ENCODE measurements around the gene XRCC3. TPM values are rescaled to one million over a fixed set of nuclear protein-coding genes. Genes with fewer than 3 reads are reported as not detected.

Gene XRCC3
- total and polyA plus RNA-seq, 2 donors (not counting 3 experiments of a cell fraction or from before 2014, with no cell fraction given) = 13.6 to 27.2 TPM

- H3K4me3 ChIP-seq (replicated peaks in 1 of 3; ENCODE audit: insufficient read depth in 1 of 3, low read depth in 1 of 3, low read length in 3 of 3) = no peak overlapping the region
- H4K20me1 ChIP-seq (replicated peaks; ENCODE audit: control insufficient read depth, extremely low read depth, insufficient read depth, low read length) = no peaks in the 10 kb centered on the region
- FAIRE-seq (no peak), DNase-seq (ENCODE audit: low read depth, low spot score) (no peak)
- dilution Hi-C loops (cut with MboI; ENCODE audit: extremely low pct_ligation_motif_present, low sequenced_read_pairs) = no loop called here
- no peak overlapping the region for H3K27ac ChIP-seq (ENCODE audit: insufficient read depth, low read depth, low read length)
- intact Hi-C loops (cut with micrococcal nuclease) = no loop called here
- BruUV-seq (replicated peaks) = no TSS peak
- no peaks in the 10 kb centered on the region for H3K9me3 ChIP-seq (replicated peaks; ENCODE audit: control insufficient read depth, insufficient read depth, low read length)
- CTCF ChIA-PET = interaction anchor here (0.9 to 1.5 kb wide), 2 partner anchors 15 to 118 kb away, joined by 3 to 4 read pairs; no protein-coding TSS in a partner anchor
- no peaks in the 10 kb centered on the region for H3K4me1 ChIP-seq (ENCODE audit: control insufficient read depth, extremely low read depth, insufficient read depth, low read length)
- peaks cover 57% of the 10 kb centered on the region for H3K79me2 ChIP-seq (ENCODE audit: control insufficient read depth, insufficient read depth, low read length)
- H3K36me3 ChIP-seq (ENCODE audit: control insufficient read depth in 2 of 2, extremely low read depth in 1 of 2, insufficient read depth in 2 of 2, low read length in 2 of 2) = peaks cover 0 to 4% of the 10 kb centered on the region in 2 experiments
- H3K4me2 ChIP-seq (ENCODE audit: insufficient read depth, low read length) = no peak overlapping the region
- no peak overlapping the region for H2AFZ ChIP-seq (ENCODE audit: low read depth, low read length)
- POLR2A ChIA-PET = no interaction called here
- no peak for TF ChIP-seq GATA2 (IDR thresholded peaks at IDR 0.05; ENCODE audit: insufficient read depth, insufficient read length, low read depth, low read length)
- TF ChIP-seq POLR2A (IDR thresholded peaks at IDR 0.05; ENCODE audit: low read depth, low read length) = no peak
- TF ChIP-seq, protein P1, sequence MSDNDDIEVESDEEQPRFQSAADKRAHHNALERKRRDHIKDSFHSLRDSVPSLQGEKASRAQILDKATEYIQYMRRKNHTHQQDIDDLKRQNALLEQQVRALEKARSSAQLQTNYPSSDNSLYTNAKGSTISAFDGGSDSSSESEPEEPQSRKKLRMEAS (IDR thresholded peaks at IDR 0.05; ENCODE audit: insufficient read depth, insufficient read length) = no peak
- TF ChIP-seq POLR2AphosphoS5 (IDR thresholded peaks at IDR 0.05; ENCODE audit: insufficient read depth, low read depth, low read length) = no peak
- H3K27me3 ChIP-seq (ENCODE audit: control insufficient read depth in 2 of 2, insufficient read depth in 2 of 2, low read length in 2 of 2) = no peaks in the 10 kb centered on the region
- no peaks in the 10 kb centered on the region for H3K9me1 ChIP-seq (replicated peaks; ENCODE audit: control insufficient read depth, extremely low read depth, insufficient read depth, low read length)
- no peak overlapping the region for H3K9ac ChIP-seq (replicated peaks; ENCODE audit: extremely low read depth, insufficient read depth, low read length)
These were observed 8.5 kb upstream of the XRCC3 start for GRCh38 chr14:103723748-103724081.

GRCh38 chr14:103721334-103722120, 6.3 kb upstream of the XRCC3 start:
- ChIA-PET CTCF (interaction anchor here (1.6 kb wide), 1 partner anchor 41 kb away, joined by 5 read pairs; no protein-coding TSS in a partner anchor), POLR2A (no interaction called here)
- H3K27ac ChIP-seq (ENCODE audit: insufficient read depth, low read depth, low read length) = no peak overlapping the region
- H3K4me2 ChIP-seq (ENCODE audit: insufficient read depth, low read length) = no peak overlapping the region
- DNase-seq (ENCODE audit: low read depth, low spot score) (no peak), FAIRE-seq (no peak)
- no peak for TF ChIP-seq EZH2 (IDR thresholded peaks at IDR 0.05; ENCODE audit: borderline replicate concordance, low read depth, low read length, severe bottlenecking)
- no peak for TF ChIP-seq POLR2AphosphoS5 (IDR thresholded peaks at IDR 0.05; ENCODE audit: insufficient read depth, low read depth, low read length)
- no peak for TF ChIP-seq MYC (IDR thresholded peaks at IDR 0.05; ENCODE audit: low read depth, low read length)
- TF ChIP-seq, protein P1 (IDR thresholded peaks at IDR 0.05; ENCODE audit: insufficient read depth, insufficient read length) = no peak
- TF ChIP-seq FOS (IDR thresholded peaks at IDR 0.05; ENCODE audit: borderline replicate concordance, insufficient read depth, low read length) = no peak
- TF ChIP-seq CTCF (IDR thresholded peaks at IDR 0.05; ENCODE audit: extremely low read depth in 1 of 2, insufficient read depth in 1 of 2, low read depth in 1 of 2, low read length in 2 of 2) = no peak
- no peak for TF ChIP-seq JUN (IDR thresholded peaks at IDR 0.05; ENCODE audit: borderline replicate concordance, insufficient read depth, insufficient read length, low read depth)
- TF ChIP-seq GATA2 (IDR thresholded peaks at IDR 0.05; ENCODE audit: insufficient read depth, insufficient read length, low read depth, low read length) = no peak
- TF ChIP-seq POLR2A (IDR thresholded peaks at IDR 0.05; ENCODE audit: low read depth, low read length) = no peak
- H2AFZ ChIP-seq (ENCODE audit: low read depth, low read length) = no peak overlapping the region
- H3K9ac ChIP-seq (replicated peaks; ENCODE audit: extremely low read depth, insufficient read depth, low read length) = no peak overlapping the region
- peaks cover 0 to 4% of the 10 kb centered on the region in 2 experiments for H3K36me3 ChIP-seq (ENCODE audit: control insufficient read depth in 2 of 2, extremely low read depth in 1 of 2, insufficient read depth in 2 of 2, low read length in 2 of 2)
- no TSS peak for BruUV-seq (replicated peaks)
- dilution Hi-C loops (cut with MboI; ENCODE audit: extremely low pct_ligation_motif_present, low sequenced_read_pairs) (no loop called here), intact Hi-C loops (cut with micrococcal nuclease) (no loop called here)
- H3K9me1 ChIP-seq (replicated peaks; ENCODE audit: control insufficient read depth, extremely low read depth, insufficient read depth, low read length) = no peaks in the 10 kb centered on the region
- no peaks in the 10 kb centered on the region for H3K9me3 ChIP-seq (replicated peaks; ENCODE audit: control insufficient read depth, insufficient read depth, low read length)
- H4K20me1 ChIP-seq (replicated peaks; ENCODE audit: control insufficient read depth, extremely low read depth, insufficient read depth, low read length) = no peaks in the 10 kb centered on the region
- peaks cover 6% of the 10 kb centered on the region for H3K4me1 ChIP-seq (ENCODE audit: control insufficient read depth, extremely low read depth, insufficient read depth, low read length)
- peaks cover 78% of the 10 kb centered on the region for H3K79me2 ChIP-seq (ENCODE audit: control insufficient read depth, insufficient read depth, low read length)
- no peaks in the 10 kb centered on the region for H3K27me3 ChIP-seq (ENCODE audit: control insufficient read depth in 2 of 2, insufficient read depth in 2 of 2, low read length in 2 of 2)
- no peak overlapping the region for H3K4me3 ChIP-seq (replicated peaks in 1 of 3; ENCODE audit: insufficient read depth in 1 of 3, low read depth in 1 of 3, low read length in 3 of 3)

Measured in endothelial cell of umbilical vein (primary cell).